ENCODE measurements around the gene GNG14.
A peak's percentile ranks its signal among the peaks of the same experiment; 100 is the strongest.
"Not testable (repeated sequence)": the region's sequence is repeated elsewhere in the genome, so short reads cannot be mapped to it uniquely, and the experiment has no call there.

Gene GNG14

GRCh38 chr19:12696366-12697335, 8.9 kb downstream of the GNG14 start, which contains the start of gene FBXW9:
Gene FBXW9 (minus strand): TSS chr19:12696631. CDS start chr19:12696581, 50 bp downstream.
- DNase-seq, result peak; percentile 77 to 93

- not testable (repeated sequence) for DNase-seq
Observed at GRCh38 chr19:12697425-12697824, 9.6 kb downstream of the GNG14 start.

- no peak for DNase-seq
Observed at GRCh38 chr19:12698138-12698537, 10.3 kb downstream of the GNG14 start.

- no peak for DNase-seq
Observed at GRCh38 chr19:12701596-12702282, 13.9 kb downstream of the GNG14 start.

- DNase-seq, result no peak
Observed at GRCh38 chr19:12703046-12703445, 15.2 kb downstream of the GNG14 start.

GRCh38 chr19:12705169-12705568, 17.4 kb downstream of the GNG14 start:
- no peak for DNase-seq

GRCh38 chr19:12705654-12706331, 18.0 kb downstream of the GNG14 start:
- DNase-seq, result no peak

GRCh38 chr19:12706332-12706718, 18.5 kb downstream of the GNG14 start:
- DNase-seq, result no peak

- DNase-seq, result no peak
Observed at GRCh38 chr19:12708641-12709040, 20.8 kb downstream of the GNG14 start.

- DNase-seq, result no peak
Observed at GRCh38 chr19:12711187-12711586, 23.4 kb downstream of the GNG14 start.

GRCh38 chr19:12712077-12712476, 24.3 kb downstream of the GNG14 start:
- not testable (repeated sequence) for DNase-seq

- not testable (repeated sequence) for DNase-seq
Observed at GRCh38 chr19:12713304-12713703, 25.5 kb downstream of the GNG14 start.

GRCh38 chr19:12715102-12715501, 27.3 kb downstream of the GNG14 start:
- DNase-seq, result no peak

- DNase-seq, result no peak
Observed at GRCh38 chr19:12715929-12716328, 28.1 kb downstream of the GNG14 start.

- DNase-seq, result no peak
Observed at GRCh38 chr19:12720296-12720695, 32.5 kb downstream of the GNG14 start.

- no peak for DNase-seq
Observed at GRCh38 chr19:12720851-12721655, 33.3 kb downstream of the GNG14 start.

- DNase-seq, result peak in 1 of 2 donors; percentile 55
Observed at GRCh38 chr19:12721656-12722565, 34.1 kb downstream of the GNG14 start.

- peak; percentile 90 to 96 for DNase-seq
Observed at GRCh38 chr19:12722566-12723380, 35.0 kb downstream of the GNG14 start.

- DNase-seq, result no peak
Observed at GRCh38 chr19:12723381-12723640, 35.5 kb downstream of the GNG14 start.

GRCh38 chr19:12723641-12724426, 36.0 kb downstream of the GNG14 start, which contains the start of gene TNPO2:
Gene TNPO2 (minus strand): TSS chr19:12723932. CDS start chr19:12720977, 2,955 bp downstream.
- peak; percentile 15 to 58 for DNase-seq
